GM12865 (cell line): ENCODE data around the gene SMDT1.

ENCODE experiments used
- DNase-seq: peaks from one replicate; pipeline ENCODE4 v3.0.0; 2010; ENCODE audit warnings: low read depth
- H3K4me3 ChIP-seq: 2 replicates; pipeline ENCODE4 v1.5.1; 2011; ENCODE audit warnings: mild to moderate bottlenecking, low read depth, low read length, control low read depth
- TF ChIP-seq, protein P1 (sequence below): IDR thresholded peaks from 2 replicates; pipeline ENCODE4 v1.5.1; 2011; ENCODE audit warnings: low read length, control low read depth, low read depth, inconsistent platforms; ENCODE audit not compliant: insufficient read depth; ENCODE audit errors: missing control alignments

Gene SMDT1

DNA sequence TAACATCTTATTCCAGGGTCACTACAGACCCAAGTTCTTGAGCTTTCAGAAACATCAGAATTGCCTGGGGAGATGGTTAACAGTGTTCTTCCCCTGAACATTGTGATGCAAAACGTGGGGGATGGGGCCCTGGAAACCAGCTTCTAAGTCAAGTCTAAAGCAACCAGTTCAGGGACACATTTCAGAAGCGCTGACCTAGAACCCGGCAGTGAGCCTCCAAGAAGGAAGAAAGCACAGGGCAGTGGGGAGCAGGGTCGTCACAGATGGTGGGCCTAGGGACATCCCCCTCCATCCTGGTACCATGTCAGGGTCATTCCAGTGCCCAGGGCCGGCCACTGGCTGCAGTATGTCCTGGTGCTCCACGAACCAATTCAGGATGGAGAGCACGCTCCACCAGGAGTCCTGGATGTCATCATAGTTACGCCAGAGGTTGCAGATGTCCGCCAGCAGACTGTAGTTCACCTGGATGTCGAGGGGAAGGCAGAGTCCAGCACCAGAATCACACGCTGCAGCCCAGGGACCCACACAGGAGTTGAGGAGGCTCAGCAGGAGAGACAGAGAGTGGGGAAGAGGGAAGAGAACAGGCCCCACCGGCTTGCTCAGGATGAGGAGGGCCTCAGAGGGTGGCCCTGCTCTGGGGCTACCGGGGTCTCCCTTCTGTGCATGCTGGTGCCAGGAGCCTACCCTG, 13.9 kb upstream of the SMDT1 start:
- DNase-seq: no peak
- TF ChIP-seq, protein P1, sequence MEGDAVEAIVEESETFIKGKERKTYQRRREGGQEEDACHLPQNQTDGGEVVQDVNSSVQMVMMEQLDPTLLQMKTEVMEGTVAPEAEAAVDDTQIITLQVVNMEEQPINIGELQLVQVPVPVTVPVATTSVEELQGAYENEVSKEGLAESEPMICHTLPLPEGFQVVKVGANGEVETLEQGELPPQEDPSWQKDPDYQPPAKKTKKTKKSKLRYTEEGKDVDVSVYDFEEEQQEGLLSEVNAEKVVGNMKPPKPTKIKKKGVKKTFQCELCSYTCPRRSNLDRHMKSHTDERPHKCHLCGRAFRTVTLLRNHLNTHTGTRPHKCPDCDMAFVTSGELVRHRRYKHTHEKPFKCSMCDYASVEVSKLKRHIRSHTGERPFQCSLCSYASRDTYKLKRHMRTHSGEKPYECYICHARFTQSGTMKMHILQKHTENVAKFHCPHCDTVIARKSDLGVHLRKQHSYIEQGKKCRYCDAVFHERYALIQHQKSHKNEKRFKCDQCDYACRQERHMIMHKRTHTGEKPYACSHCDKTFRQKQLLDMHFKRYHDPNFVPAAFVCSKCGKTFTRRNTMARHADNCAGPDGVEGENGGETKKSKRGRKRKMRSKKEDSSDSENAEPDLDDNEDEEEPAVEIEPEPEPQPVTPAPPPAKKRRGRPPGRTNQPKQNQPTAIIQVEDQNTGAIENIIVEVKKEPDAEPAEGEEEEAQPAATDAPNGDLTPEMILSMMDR: no peak

DNA sequence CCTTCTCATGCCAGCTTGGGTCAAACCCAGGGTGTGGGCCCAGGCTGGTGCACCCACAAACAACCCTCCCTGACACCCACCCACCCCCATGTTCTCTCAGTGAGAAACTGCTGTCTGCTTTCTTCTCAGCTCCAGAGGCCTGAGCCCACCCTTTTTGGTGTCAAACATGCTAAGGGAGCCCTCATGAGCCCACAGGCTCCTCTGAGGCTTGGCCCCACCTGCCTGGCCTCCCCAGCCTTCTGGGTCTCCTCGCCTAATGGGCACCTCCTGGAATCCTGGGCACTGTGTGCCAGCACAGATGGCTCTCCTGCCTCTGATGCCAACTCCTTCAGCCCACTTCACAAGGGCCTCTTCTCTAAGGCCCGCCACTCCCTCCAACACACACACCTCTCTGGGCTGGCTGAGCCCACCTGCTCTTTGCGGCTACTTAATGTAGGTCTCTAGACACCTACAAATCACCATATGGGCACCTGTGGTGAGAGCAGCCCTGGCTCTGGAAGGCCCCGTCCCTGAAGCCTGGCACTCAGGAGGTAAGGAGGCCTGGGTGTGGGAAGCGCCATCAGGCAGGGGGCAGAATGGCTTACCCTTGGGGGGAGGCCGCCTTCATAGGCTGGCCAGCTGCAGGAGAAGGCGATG, 13.3 kb upstream of the SMDT1 start:
- DNase-seq: no peak
- TF ChIP-seq, protein P1: no peak

More for the DNA sequence above, 13.9 kb upstream of the SMDT1 start:
- no peak overlapping the region for H3K4me3 ChIP-seq

DNA sequence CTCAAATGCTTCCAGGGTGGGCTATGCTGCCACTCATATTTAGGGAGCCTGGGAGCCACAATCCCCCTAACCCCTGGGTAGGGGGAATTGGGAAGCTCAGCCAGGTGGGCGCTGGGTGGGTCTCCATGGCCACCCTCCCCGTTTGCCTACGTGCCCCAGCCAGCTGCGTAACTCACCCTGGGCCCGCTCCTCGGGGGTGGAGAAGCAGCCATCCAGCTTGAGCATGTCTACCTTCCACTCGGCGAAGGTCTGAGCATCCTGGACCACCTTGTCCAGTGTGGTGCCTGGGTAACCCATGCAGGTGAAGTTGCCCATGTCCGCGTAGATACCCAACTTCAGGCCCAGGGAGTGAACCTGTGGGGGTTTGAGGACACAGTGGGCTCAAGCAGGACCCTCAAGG, 12.6 kb upstream of the SMDT1 start:
- TF ChIP-seq, protein P1: no peak
- no peak overlapping the region for H3K4me3 ChIP-seq
- no peak for DNase-seq

More for the DNA sequence above, 13.3 kb upstream of the SMDT1 start:
- H3K4me3 ChIP-seq: no peak overlapping the region

DNA sequence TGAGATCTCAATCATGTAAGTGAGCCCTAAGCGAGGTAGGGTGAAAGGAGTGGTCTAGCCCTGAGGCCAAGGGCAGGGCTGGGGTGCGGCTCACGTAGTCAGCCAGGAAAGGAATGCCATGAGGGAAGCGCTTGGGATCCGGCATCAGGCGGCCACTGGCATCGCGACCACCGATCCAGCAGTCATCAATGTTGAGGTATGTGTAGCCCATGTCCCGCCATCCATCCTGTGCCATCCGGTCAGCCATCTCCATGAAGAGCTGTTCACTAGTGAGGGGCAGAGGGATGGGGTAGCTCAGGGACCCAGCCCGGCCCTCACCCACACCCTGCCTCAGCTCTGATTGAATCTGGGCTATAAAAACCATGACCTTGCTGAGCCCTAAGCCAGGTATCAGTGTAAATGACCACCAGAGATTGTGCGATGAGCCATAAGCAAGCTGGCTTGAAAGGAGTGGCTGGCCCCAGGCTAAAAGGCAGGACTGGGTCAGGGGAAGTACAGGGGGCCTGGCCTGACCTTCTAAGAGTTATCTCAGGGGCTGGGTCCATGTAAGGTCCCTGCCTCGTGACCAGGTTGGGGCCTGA, 11.7 kb upstream of the SMDT1 start:
- DNase-seq: no peak
- TF ChIP-seq, protein P1: no peak
- no peak overlapping the region for H3K4me3 ChIP-seq

DNA sequence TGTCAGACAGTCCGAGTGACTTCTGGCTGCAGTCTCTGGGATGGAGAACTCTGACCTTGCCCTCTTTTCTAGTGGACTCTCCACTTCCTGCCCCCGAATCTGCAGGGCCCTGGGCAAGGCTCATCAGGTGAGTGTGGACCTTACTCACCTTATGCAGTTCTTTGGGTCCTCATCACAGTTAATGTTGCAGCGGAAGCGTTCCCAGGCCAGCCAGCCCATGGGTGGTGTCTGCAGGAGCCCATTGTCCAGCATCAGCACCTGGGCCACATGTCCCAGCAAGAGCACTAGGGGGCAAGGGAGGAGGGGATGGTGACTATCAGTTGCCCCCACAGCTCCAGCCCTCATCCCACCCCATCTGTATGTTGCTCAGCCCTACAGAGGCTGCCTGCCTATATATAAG, 11.2 kb upstream of the SMDT1 start:
- TF ChIP-seq, protein P1: no peak
- no peak for DNase-seq

DNA sequence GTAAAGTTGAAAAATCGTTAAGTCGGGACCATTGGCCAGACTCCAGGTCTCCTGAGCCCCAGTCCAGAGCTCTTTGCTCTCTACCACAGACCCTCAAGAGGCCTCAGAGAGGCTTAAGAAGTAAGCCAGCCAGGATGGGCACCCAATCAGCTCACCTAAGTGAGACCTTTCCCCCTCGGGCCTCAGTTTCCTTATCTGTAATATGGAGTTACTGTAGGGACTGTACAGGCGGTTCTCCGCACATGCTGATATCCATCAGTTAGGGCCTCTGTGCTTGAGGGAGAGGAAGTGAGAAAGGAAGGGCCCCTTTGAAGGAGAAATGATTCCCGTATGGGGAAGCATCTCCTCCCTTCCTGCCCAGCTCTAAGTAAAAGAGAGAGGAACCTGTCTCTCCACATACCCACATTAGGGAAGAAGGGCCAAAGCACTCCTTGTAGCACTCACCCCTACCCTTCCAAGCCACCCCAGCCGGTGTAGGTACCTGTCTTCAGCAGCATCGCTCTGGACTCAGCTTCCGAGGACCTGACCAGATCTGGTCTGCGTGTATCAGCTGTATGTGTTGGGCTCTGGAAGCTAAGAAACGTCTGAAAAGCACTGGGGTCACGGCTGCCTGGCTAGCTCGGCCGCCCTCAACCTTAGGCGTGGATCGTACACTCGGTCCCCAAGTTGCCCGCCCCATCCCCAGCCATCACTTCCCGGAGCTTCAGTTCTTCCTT, 9.5 kb upstream of the SMDT1 start:
- DNase-seq: no peak
- TF ChIP-seq, protein P1: no peak

More for the DNA sequence above, 11.2 kb upstream of the SMDT1 start:
- H3K4me3 ChIP-seq: no peak overlapping the region

More for the DNA sequence above, 9.5 kb upstream of the SMDT1 start:
- peak overlapping the region; percentile 77 for H3K4me3 ChIP-seq
